GM10248 (cell line): ENCODE measurements around the gene MYH15.

Experiments used
- CTCF ChIA-PET: fragments of 300-600 bp; sonication (Branson Sonifier 250); formaldehyde crosslinking; extraction: SDS; loops from one replicate; lab custom pipeline; 2021; ENCODE audit warnings: antibody characterized with exemption; lab: Yijun Ruan, JAX
- POLR2A ChIA-PET: fragments of 350-650 bp; sonication (Branson Sonifier 250); formaldehyde crosslinking; extraction: SDS; loops from one replicate; lab custom pipeline; 2020; ENCODE audit warnings: antibody characterized with exemption; lab: Yijun Ruan, JAX
- DNase-seq: peaks from one replicate; pipeline ENCODE4 v3.0.0; 2012; ENCODE audit errors: extremely low spot score
- TF ChIP-seq, protein P1 (sequence below): IDR thresholded peaks from 2 replicates; pipeline ENCODE4 v1.5.1; 2012; ENCODE audit warnings: mild to moderate bottlenecking, low read depth; ENCODE audit errors: extremely low read depth, missing control alignments, control extremely low read depth

MYH15 gene

DNA sequence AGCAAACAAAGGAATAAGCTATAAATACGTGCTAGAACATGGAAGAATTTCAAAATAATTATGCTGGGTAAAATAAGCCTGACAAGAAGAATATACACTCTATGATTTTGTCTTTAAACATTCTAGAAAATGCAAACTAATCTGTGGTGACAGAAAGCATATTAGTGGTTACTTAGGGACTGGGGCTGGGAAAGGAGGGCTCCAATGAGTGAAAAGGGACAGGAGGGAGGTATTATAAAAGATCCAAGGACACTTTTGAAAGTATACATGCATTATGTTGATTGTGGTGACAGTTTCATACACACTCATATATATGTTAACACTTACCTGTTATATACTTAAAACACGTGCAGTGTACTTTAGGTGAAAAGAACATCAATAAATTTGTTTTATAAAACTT is 23.0 kb downstream of the MYH15 start:
- ChIA-PET CTCF (interaction anchor here (0.8 to 11.8 kb wide), 7 partner anchors 9 to 428 kb away, joined by 3 to 217 read pairs (median 8); no protein-coding TSS in a partner anchor), POLR2A (no interaction called here)
- TF ChIP-seq, protein P1, sequence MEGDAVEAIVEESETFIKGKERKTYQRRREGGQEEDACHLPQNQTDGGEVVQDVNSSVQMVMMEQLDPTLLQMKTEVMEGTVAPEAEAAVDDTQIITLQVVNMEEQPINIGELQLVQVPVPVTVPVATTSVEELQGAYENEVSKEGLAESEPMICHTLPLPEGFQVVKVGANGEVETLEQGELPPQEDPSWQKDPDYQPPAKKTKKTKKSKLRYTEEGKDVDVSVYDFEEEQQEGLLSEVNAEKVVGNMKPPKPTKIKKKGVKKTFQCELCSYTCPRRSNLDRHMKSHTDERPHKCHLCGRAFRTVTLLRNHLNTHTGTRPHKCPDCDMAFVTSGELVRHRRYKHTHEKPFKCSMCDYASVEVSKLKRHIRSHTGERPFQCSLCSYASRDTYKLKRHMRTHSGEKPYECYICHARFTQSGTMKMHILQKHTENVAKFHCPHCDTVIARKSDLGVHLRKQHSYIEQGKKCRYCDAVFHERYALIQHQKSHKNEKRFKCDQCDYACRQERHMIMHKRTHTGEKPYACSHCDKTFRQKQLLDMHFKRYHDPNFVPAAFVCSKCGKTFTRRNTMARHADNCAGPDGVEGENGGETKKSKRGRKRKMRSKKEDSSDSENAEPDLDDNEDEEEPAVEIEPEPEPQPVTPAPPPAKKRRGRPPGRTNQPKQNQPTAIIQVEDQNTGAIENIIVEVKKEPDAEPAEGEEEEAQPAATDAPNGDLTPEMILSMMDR = no peak
- no peak for DNase-seq

DNA sequence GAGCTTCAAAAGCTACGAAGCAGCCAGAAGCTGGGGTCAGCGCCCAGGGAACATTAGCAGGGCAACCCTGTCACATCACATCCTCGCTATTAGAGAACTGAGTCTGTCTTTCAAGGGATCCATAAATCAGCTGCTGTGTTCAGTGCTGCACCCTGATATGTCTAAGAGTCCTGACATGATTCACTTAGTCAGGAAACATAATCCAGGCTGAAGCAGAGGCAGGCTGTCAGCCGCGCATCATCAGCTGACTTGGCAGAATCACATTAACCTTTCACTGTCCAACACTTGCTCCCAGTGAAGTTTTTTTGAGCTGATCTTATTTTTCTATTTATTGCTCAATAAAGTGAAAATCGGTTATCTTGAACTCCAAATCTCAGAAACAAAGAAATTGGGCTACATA is 23.5 kb downstream of the MYH15 start:
- CTCF ChIA-PET = interaction anchor here (1.2 to 11.8 kb wide), 5 partner anchors 8 to 428 kb away, joined by 3 to 217 read pairs (median 8); no protein-coding TSS in a partner anchor
- TF ChIP-seq, protein P1 = no peak
- DNase-seq = no peak
- POLR2A ChIA-PET = no interaction called here

DNA sequence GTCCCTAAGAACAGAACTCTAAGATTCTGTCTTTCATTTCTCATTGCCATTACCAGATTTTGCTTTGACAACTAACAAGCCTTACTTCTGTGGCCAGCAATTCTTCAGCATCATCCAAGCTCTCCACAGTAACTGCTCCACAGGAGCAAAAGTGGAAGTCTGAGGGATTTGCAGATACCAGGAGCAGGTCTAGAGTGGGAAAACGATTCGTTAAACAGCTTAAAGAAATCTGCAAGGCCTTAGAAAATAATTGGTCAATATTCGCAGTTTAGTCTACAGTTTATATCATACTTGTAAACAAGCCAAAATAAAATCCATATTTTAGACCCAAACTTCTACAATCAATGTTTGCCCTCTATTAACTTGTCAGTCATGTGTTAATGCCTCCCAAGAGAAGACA is 24.1 kb downstream of the MYH15 start:
- DNase-seq = no peak
- ChIA-PET CTCF (interaction anchor here (1.0 to 11.8 kb wide), 7 partner anchors 8 to 429 kb away, joined by 3 to 217 read pairs (median 7); no protein-coding TSS in a partner anchor), POLR2A (no interaction called here)
- TF ChIP-seq, protein P1 = no peak

DNA sequence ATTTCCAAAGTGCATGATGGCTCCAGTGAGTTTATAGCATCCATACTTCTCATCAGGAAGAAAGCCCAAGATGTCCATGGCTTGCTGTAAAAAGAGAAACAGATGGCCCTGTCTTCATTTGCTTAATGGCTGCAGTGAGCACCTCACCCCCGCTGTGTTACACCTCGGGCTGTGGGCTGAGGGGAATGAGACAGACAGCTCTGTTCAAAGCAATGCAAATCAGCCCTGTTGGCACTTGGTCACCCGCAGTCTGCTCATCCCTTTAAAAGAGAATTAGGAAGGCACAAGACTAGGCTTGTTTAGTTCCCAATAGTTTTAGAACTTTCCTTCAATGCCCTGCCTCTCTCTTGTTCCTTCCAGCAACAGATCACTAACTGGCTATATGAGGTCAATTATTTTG is 25.2 kb downstream of the MYH15 start:
- TF ChIP-seq, protein P1 = no peak
- POLR2A ChIA-PET = no interaction called here
- CTCF ChIA-PET = interaction anchor here (1.1 to 11.8 kb wide), 4 partner anchors 7 to 70 kb away, joined by 3 to 217 read pairs (median 22); no protein-coding TSS in a partner anchor
- DNase-seq = no peak

DNA sequence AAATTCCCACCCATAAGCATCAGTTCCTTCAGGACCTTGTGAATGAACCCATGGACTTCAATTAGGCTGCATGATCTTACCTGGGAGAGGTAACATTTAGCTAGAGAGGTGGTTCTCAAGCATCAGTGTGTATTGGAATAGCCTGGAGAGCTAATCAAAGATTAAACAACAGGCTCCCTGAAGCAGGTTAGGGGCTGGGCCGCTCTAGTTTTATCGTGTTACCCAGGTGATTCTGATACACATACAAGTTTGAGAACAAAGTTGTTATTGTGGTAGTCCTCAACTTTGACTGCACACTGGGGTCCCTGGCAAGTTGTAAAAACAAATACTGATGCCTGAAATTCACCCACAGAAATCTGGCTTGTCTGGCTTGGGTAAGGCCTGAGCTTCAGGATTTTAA is 31.2 kb downstream of the MYH15 start:
- no peak for DNase-seq
- ChIA-PET CTCF (interaction anchor here (1.3 to 3.1 kb wide), 9 partner anchors 8 to 804 kb away, joined by 3 to 42 read pairs (median 10); no protein-coding TSS in a partner anchor), POLR2A (no interaction called here)
- TF ChIP-seq, protein P1 = no peak

DNA sequence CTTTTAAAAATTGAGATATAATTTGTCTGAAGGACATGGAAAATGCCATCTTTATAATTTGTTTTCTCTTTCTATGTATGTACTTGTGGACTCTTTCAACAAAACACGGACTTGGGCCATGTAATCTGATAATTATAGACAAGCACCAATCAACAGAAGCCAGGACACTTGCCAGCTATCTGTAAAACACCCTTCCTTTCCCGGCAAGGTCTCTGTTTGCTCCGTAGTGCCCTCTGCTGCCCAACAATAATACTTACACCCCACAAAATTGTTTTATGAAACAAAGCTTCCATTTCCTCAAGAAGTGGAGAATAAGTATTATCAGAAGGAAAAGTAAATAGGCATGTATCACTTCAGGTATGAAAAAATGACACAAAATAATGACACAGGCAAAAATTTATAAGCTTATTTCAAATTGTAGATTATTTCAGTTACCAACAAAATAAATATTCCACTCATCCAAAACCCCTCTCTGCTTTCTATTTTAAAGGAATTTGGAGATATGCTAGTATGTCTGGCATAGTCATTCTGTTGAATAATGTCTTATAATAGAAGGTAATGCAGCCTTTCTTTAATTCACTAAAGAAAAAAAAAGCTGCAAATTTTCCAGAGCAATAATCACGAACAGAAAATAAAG is 32.8 kb downstream of the MYH15 start:
- TF ChIP-seq, protein P1 = peak; percentile 75
- ChIA-PET CTCF (interaction anchor here (0.6 to 3.1 kb wide), 56 partner anchors 8 to 1244 kb away, joined by 3 to 42 read pairs (median 4); no protein-coding TSS in a partner anchor), POLR2A (no interaction called here)
- DNase-seq = peak; percentile 36
